GM21529 (cell line): ENCODE results near the gene KAZN.
A peak's percentile ranks its signal among the peaks of the same experiment; 100 is the strongest.

Experiments used
- ATAC-seq: cut with Tn5 transposase; IDR thresholded peaks from one replicate; pipeline ENCODE4 v1.9.1; 2021; ENCODE audit not compliant: unreplicated experiment

KAZN gene

GRCh38 chr1:14876747-14877146 lies 278.3 kb downstream of the KAZN start:
- no peak for ATAC-seq

GRCh38 chr1:14877224-14877623 lies 278.7 kb downstream of the KAZN start:
- ATAC-seq, result no peak

GRCh38 chr1:14878124-14878523 lies 279.6 kb downstream of the KAZN start:
- no peak for ATAC-seq

- no peak for ATAC-seq
Observed at GRCh38 chr1:14878951-14879350, 280.5 kb downstream of the KAZN start.

- ATAC-seq, result no peak
Observed at GRCh38 chr1:14880456-14881316, 282.2 kb downstream of the KAZN start.

- peak; percentile 88 for ATAC-seq
Observed at GRCh38 chr1:14881775-14882672, 283.5 kb downstream of the KAZN start.

GRCh38 chr1:14884614-14885175 lies 286.2 kb downstream of the KAZN start:
- ATAC-seq, result no peak

GRCh38 chr1:14887044-14887566 lies 288.6 kb downstream of the KAZN start:
- no peak for ATAC-seq

- ATAC-seq, result no peak
Observed at GRCh38 chr1:14887764-14888350, 289.4 kb downstream of the KAZN start.

- no peak for ATAC-seq
Observed at GRCh38 chr1:14888374-14888773, 289.9 kb downstream of the KAZN start.

- no peak for ATAC-seq
Observed at GRCh38 chr1:14889825-14890440, 291.4 kb downstream of the KAZN start.

GRCh38 chr1:14891991-14892390 lies 293.5 kb downstream of the KAZN start:
- ATAC-seq, result no peak

GRCh38 chr1:14894811-14895560 lies 296.5 kb downstream of the KAZN start:
- no peak for ATAC-seq

GRCh38 chr1:14895727-14896126 lies 297.2 kb downstream of the KAZN start:
- no peak for ATAC-seq

GRCh38 chr1:14896381-14897079 lies 298.0 kb downstream of the KAZN start:
- ATAC-seq, result no peak

GRCh38 chr1:14897080-14897449 lies 298.6 kb downstream of the KAZN start:
- ATAC-seq, result no peak

GRCh38 chr1:14897547-14897946 lies 299.1 kb downstream of the KAZN start:
- ATAC-seq, result no peak

GRCh38 chr1:14897997-14898645 lies 299.6 kb downstream of the KAZN start:
- ATAC-seq, result no peak

GRCh38 chr1:14899686-14900085 lies 301.2 kb downstream of the KAZN start:
- ATAC-seq, result no peak
